NCI-H446 (cell line): Measurements from ENCODE around the gene PDZD4.
A peak's percentile ranks its signal among the peaks of the same experiment; 100 is the strongest.

Experiments used
- DNase-seq, 2 experiments: peaks; one replicate each; lab custom pipeline; 2025; lab: John Stamatoyannopoulos, UW

PDZD4 gene

GRCh38 chrX:153868576-153869472 lies 38.5 kb upstream of the PDZD4 start:
- no peak for DNase-seq

DNA sequence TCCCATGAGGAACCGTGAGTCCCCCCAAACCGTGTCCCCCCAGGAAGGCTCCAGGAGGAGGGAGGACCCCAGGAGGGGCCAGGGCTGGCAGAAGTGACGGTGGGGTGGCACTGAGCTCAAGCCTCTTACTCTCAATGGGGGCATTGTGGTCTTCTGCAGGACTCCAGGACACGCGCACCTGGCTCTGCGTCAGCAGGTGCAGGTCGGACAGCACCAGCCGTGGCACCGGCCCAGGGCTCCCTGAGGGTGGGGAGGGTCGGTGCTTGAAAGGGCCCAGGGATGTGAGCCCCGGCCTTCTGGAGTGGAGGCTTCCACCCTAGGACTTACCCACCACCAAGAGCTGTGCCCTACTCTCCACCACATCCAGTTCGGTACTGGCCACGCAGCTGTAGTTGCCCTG lies 37.3 kb upstream of the PDZD4 start:
- DNase-seq: no peak

GRCh38 chrX:153867139-153867538 lies 36.8 kb upstream of the PDZD4 start:
- DNase-seq: no peak

GRCh38 chrX:153866302-153867019 lies 36.1 kb upstream of the PDZD4 start:
- DNase-seq: no peak

DNA sequence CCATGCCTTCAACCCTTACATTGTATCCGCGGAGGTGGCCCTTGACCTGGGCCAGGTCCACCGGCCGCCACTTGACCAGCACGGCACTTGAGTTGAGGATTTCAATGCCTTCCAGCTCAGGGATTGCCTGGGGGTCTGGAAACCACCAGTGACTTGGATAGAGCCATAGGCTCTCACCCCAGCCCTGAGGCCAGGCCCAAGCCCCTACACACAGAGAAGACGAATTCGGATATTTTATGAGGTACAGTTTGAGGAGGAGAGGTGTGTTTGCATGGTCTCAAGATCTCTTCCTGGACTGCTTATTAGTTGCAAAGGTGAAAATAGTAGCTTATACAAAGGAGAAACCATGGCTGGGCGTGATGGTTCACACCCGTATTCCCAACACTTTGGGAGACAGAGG lies 35.3 kb upstream of the PDZD4 start:
- DNase-seq: no peak

DNA sequence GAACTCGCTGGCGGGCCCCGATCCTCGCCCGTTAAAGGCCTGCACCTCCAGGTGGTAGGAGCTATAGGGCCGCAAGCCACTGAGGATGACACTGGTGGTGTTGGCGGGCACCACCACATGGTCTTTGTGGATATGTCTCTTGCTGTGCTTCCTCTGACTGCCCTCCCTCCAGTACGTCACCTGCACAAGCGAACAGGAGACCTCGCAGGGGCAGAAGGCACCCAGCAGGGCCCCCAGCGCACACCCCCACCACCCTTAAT lies 34.9 kb upstream of the PDZD4 start:
- no peak for DNase-seq

- DNase-seq: no peak
These were observed 34.4 kb upstream of the PDZD4 start for GRCh38 chrX:153864561-153865320.

DNA sequence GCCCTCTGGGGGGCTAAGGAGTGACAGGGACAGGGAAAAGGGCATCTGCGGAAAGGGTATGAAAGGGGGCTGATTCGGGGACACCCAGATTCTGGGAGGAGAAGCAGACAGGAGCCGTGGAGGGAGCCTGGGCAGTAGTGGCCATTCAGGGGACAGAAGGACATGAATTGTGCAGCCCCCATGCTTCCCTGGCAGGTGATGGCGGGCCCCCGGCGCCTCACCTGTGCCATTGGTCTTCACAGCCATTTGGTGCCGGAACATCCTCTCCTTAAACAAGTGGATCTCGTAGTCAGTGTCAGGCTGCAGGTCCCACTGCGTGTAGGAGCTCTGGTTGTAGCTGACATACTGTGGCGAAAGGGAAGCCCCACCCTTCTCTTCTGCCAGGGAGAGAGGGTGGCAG lies 33.8 kb upstream of the PDZD4 start:
- no peak for DNase-seq

DNA sequence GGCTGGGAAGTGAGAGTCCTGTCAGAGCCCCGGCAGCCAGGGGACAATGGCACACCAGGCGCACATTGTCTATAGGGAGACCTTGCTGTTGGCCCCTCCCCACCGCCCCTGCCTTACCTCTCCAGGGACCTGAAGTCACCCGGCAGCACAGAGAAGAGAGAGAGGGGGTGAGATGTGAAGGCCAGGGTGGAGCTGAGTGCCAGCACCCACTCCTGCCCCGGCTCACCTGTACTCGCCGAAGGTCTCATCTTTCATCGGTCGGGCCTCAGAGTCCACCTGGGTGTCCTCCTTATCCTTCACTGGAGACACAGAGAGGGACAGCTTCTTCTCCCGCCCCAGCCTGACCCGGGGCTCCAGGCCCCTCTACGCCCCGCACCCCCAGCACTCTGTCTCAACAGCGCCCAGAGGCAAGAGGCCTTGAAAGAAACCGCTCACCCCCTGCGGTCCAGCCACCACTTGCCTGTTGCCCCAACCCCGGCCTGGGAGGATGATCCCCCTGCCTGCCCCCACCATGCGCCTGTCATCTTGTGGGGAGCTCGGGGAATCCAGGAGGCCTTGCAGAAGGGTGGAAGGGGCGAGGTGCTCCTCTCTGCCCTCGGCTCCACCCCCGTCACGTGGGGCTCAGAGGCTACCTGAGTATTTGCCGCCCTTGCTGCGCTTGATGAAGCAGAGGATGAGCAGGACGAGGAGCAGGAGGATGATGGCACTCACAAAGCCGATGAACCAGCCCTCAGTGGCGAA lies 33.1 kb upstream of the PDZD4 start:
- DNase-seq: no peak

GRCh38 chrX:153862369-153863250 lies 32.3 kb upstream of the PDZD4 start:
- DNase-seq: no peak

GRCh38 chrX:153861733-153862310 lies 31.5 kb upstream of the PDZD4 start:
- peak in 1 of 2 experiments; percentile 50 for DNase-seq

DNA sequence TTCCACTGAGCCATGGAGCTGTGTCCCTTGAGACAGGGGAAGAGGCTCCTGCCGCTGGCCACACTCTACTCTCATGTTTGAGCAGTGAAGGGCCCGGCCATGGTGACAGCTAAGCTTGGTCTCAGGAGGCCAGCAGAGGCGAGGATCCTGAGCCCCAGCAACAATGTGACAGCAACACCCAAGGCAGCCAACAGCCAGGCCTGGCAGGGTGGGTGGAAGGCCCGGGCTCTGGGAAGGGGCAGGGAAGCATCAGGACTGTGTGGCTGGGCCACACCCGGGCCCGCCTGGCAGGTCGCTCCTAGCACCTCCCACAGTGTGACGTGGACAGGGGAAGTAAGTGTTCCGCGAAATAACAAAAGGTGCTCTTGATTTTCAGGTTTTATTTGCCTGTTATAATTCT lies 30.8 kb upstream of the PDZD4 start:
- DNase-seq: no peak

DNA sequence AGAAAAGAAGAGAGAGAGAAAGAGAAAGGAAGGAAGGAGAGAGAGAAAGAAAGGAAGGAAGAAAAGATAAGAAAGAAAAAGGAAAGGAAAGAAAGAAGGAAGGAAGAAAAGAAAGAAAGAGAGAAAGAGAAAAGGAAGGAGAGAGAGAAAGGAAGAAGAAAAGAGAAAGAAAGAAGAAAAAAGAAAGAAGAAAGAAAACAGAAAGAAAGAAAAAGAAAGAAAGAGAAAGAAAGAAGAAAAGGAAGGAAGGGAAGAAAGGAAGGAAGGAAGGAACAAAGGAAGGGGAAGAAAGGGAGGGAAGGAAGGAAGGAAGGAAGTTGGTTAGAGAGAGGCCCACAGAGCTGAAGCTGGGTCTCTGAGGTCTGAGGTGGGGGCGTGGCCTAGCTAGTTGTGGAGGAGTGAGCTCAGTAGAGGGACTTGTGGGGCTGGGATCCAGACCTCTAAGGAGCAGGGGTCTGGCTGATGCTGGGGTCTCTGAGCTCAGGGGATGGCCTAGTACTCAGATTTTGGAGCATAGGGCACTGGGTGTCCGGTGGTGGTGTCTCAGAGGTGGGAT lies 27.1 kb upstream of the PDZD4 start:
- no peak for DNase-seq

DNA sequence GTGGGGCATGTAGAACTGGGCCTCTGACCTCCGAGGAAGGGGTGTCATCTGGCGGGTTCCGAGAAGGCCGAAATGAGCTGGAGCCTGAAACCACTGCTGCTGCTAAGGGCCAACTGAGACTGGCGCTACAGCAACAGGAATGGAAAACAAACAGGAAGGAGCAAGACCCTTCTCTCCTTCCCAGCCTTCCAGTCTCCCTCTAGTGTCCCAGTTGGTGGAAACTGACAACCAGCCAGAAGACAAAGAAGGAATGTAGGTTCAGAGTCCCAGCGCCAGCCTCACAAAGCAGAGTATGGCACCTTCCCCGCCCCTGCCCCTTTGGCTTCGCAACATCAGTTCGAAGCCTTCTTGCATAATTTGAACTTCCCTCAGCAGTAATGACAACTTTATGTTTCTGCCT lies 24.4 kb upstream of the PDZD4 start:
- DNase-seq: no peak

DNA sequence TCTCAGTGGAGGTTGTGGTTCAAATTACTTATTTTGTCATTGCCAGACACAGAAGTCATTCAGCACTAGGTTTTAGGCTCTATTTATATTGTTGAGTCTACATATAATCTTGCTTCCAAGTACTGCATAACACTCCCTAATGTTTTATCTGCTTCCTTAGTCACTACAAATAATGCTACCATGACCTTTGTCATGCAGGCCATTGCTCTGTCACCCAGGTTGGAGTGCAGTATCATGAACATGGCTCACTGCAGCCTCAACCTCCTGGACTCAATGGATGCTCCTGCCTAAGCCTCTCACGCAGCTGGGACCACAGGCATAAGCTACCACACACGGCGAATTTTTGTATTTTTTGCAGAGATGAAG lies 23.5 kb upstream of the PDZD4 start:
- DNase-seq: no peak

GRCh38 chrX:153853180-153853901 lies 23.0 kb upstream of the PDZD4 start:
- no peak for DNase-seq

DNA sequence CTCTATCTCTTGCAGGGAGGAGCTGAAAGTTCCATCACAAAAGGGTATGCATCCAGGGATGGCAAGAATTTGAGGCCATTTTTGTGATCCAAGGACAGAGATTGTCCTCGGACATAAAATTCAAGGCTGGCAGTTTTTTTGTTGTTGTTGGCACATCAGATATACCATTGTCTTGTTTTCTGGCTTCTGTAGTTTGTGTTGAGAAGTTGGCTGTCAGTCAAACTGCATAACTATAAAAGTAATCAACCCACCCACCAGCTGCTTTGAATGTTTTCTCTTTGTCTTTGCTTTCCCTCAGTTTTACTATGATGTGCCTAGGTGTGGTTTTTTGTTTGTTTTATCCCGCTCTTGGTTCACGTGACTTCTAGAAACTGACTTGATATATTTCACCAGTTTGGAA lies 21.6 kb upstream of the PDZD4 start:
- no peak for DNase-seq

GRCh38 chrX:153848325-153848724 lies 18.0 kb upstream of the PDZD4 start:
- DNase-seq: no peak

DNA sequence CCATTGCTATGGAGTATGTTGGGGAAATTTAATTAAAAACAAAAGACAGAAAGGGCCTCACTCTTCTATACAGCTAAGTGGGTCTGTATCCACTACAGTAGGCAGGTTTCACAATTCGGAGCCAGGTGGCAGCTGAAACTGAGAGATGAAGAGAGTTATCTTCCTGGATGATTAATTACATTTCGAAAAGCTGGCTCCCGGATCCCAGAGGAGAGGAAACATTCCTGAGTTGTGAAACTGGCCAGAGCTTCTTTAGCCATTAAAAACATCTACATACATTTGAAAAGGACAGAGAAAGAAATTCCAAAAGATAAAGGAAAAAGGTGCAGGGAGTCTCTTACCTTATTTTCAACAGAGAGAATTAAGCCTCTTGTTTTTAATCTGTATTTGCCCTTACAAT lies 15.5 kb upstream of the PDZD4 start:
- DNase-seq: no peak

GRCh38 chrX:153845195-153845594 lies 14.9 kb upstream of the PDZD4 start:
- DNase-seq: no peak
